Transverse colon (tissue), 4 donors: ENCODE data around the gene CCL3.

Experiments
- CTCF ChIP-seq, 5 experiments: fragments of 200-600 bp in 3 of 5; fragments of 450-650 bp in 2 of 5; sonication (generic) in 3 of 5; IDR thresholded peaks; 1 replicate in 2 of 5; 2 replicates in 3 of 5; pipeline ENCODE4 v1.5.1; 2016 to 2017; ENCODE audit warnings: antibody characterized with exemption in 5 of 5, inconsistent platforms in 3 of 5, mild to moderate bottlenecking in 2 of 5, moderate library complexity in 1 of 5
- EP300 ChIP-seq: sonication (generic); formaldehyde crosslinking; IDR thresholded peaks from one replicate; pipeline ENCODE4 v1.6.1; 2017; ENCODE audit warnings: antibody characterized with exemption, low read depth
- POLR2AphosphoS5 ChIP-seq, 3 donors: sonication (generic); formaldehyde crosslinking; IDR thresholded peaks; one replicate each; pipeline ENCODE4 v1.6.1; 2016; ENCODE audit warnings: antibody characterized with exemption in 3 of 3

GRCh38 chr17:36105781-36106492 lies 16.0 kb upstream of the CCL3 start:
- TF ChIP-seq CTCF (IDR thresholded peaks at IDR 0.05) (no peak), POLR2AphosphoS5 (IDR thresholded peaks at IDR 0.05) (no peak), EP300 (no peak)
